ENCODE measurements around the gene PANK4. TPM values are rescaled to one million over a fixed set of nuclear protein-coding genes. Genes with fewer than 3 reads are reported as not detected.
"Not testable (repeated sequence)": the region's sequence is repeated elsewhere in the genome, so short reads cannot be mapped to it uniquely, and the experiment has no call there.

PANK4 gene
- total RNA-seq (2014; rRNA removed; shearing (Covaris generic)) = 18.6 and 44.7 TPM in 2 replicates

- peak; percentile 98 for DNase-seq (ENCODE audit: low read depth)
Observed at GRCh38 chr1:2525920-2526823, at the start of gene PANK4. Gene PANK4, minus strand, starts transcription at chr1:2526596. Its CDS starts 9 bp downstream, at chr1:2526587.

GRCh38 chr1:2574350-2574749 is 48.0 kb upstream of the PANK4 start:
- peak; percentile 40 for DNase-seq (ENCODE audit: low read depth)

DNA sequence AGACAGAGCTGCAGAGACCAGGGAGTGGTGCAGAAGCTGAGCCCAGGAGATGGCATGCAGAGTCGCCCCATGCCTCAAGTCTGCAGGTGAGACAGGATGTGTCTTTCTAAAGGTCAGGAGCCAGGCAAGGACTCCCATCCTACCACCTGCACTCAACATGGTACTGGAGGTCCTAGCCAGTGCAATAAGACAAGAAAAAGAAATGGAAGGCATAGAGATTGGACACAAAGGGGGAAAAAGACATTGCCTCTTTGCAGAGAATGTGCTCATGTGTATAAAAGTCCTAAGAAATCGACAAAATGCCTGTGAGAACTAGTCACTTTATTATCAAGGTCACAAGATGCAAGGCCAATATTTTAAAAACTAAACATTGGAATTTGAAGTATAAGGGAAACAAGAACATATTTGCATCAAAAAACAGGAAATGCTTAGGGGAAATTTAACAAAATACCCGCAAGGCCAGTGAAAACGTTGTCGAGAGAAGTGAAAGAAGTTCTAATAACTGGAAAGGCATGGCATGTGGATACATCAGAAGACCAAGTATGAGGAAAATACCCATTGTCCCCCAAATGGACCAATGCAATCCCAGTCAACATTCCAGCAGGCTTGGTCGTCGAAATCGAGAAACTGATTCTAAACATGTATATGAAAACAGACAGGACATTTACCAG is 47.0 kb upstream of the PANK4 start:
- no peak for DNase-seq (ENCODE audit: low read depth)

- no peak for DNase-seq (ENCODE audit: low read depth)
Observed at GRCh38 chr1:2571348-2571747, 45.0 kb upstream of the PANK4 start.

DNA sequence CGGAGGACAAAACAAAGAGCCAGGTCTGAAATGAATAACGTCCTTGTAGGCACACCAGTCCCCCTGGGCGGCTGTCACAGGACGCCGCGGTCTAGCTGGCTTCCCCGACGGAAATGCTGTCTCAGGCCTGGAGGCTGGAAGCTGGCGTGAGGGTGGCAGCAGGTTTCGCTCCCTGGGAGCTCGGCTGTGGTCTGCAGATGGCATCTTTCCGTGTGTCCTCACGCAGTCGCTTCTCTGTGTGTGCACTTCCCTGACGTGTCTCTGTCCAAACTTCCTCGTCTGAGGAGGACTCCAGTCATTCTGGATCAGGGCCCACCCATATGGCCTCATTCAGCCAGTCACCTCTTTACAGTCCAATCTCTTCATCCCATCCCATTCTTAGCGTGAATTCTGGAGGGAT is 43.9 kb upstream of the PANK4 start:
- DNase-seq (ENCODE audit: low read depth) = no peak

DNA sequence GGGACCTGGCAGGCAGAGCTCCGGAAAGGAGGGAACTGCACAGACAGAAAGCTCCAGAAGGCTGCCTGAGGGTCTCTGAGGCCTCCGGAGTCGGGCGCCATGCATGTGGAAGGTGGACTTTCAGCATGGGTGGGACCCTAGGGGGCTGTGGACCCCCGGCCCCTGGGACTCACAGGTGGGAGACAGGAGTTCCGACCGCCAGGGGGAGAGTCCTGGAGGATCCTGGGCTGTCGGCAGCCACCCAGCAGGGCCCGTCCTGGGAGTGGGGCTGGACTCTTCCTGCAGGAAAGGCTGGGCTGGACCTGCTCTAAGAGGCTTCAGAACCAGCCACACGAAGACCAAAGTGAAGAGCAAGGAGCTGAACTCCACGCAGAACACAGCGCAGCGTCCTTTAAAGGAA is 43.3 kb upstream of the PANK4 start:
- DNase-seq (ENCODE audit: low read depth) = not testable (repeated sequence)

DNA sequence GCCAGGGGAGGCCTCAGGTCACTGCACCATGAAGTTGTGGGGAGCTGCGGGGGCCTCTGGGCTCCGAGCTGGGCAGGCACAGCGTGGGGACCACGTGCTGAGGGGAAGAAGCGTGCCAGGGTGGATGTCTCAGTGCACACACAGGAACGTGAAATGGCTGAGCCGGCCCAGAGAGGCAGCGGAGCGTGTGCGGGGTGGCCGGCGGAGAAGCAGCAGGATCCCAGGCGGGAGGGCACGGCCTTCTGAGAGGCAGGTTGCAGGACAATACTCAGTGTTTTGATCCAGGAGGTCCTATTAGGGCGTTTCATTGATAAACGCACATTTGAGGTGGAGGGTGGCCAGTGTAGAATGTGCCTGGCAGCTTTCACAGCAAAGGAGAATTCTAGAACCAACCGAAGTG is 42.7 kb upstream of the PANK4 start:
- DNase-seq (ENCODE audit: low read depth) = no peak

GRCh38 chr1:2568187-2568816 is 41.9 kb upstream of the PANK4 start:
- DNase-seq (ENCODE audit: low read depth) = not testable (repeated sequence)

DNA sequence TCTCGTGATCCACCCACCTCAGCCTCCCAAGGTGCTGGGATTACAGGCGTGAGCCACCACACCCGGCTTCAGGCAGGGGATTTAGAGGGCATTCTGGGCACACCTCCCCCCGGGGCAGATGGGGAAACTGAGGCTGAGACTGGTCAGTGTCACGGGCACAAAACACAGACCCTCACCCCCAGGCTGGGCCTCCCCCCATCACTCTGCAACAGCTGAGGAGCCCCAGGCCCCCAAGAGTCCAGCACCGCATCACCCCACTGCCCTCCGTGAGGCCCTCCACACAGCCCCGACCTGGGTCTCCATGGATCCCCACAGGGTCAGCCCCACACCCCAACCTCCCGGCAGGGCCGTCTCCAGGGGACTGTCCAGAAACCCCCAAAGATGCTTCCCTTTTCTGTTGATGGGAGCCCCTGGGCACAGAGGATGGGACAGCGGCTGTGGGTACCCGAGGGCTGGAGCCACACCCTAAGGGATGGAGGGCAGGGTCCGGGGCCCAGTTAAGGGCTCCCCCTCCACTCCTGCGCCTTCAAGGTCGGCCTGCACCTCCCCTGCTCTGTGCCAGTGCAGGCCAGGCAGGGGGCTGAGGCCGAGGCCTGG is 40.8 kb upstream of the PANK4 start:
- no peak for DNase-seq (ENCODE audit: low read depth)

GRCh38 chr1:2566101-2567045 is 40.0 kb upstream of the PANK4 start:
- DNase-seq (ENCODE audit: low read depth) = peak; percentile 81

- DNase-seq (ENCODE audit: low read depth) = no peak
Observed at GRCh38 chr1:2564815-2565374, 38.5 kb upstream of the PANK4 start.

- DNase-seq (ENCODE audit: low read depth) = no peak
Observed at GRCh38 chr1:2564006-2564814, 37.8 kb upstream of the PANK4 start.

DNA sequence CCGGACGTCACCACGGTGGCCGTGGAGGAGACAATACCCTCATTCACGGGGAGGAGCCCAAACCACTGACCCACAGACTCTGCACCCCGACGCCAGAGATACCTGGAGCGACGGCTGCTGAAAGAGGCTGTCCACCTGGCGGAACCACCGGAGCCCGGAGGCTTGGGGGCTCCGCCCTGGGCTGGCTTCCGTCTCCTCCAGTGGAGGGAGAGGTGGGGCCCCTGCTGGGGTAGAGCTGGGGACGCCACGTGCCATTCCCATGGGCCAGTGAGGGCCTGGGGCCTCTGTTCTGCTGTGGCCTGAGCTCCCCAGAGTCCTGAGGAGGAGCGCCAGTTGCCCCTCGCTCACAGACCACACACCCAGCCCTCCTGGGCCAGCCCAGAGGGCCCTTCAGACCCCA is 36.8 kb upstream of the PANK4 start:
- no peak for DNase-seq (ENCODE audit: low read depth)

- DNase-seq (ENCODE audit: low read depth) = no peak
Observed at GRCh38 chr1:2561898-2562895, 35.8 kb upstream of the PANK4 start.

- no peak for DNase-seq (ENCODE audit: low read depth)
Observed at GRCh38 chr1:2561446-2561845, 35.0 kb upstream of the PANK4 start.

DNA sequence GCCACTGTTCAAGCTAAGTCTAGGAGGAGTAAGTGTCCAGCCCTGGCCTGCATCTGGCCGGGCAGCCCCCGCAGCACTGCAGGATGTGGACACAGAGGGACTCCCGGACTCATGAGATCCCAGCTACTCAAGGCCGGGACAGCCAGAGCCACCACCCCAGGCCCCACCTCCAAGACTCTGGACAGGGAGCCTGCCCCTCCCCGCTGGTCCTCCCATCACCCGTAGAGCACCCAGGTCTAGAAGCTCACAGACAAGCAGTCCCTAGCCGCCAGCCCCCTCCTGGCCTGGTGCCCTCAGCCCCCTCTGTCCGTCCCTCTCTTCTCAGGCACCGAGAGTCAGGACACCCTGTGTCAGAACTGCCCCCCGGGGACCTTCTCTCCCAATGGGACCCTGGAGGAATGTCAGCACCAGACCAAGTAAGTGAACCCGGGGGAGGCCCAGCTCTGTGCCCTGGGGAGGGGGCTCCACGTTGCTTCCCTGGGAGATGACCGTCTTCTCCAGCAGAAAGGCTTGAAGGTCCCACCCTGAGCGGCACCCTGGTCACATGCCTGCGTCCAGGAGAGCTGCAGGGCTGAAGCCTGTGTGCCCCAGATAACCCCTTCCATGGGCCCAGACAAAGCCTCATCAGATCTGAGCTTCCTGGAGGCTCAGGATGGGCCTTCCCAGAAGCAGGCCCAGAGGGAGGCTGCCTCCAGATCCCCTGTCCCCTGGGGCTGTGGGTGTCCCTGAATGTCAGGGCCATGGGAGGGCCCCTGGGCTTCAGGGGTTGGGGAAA is 34.1 kb upstream of the PANK4 start:
- no peak for DNase-seq (ENCODE audit: low read depth)

- DNase-seq (ENCODE audit: low read depth) = no peak
Observed at GRCh38 chr1:2559509-2560298, 33.3 kb upstream of the PANK4 start.

All from Daoy (cell line).